Activated naive CD4-positive, alpha-beta T cell treated with anti-CD3 and anti-CD28 coated beads, Interleukin-2, amount 50 U/mL, for 24 hours (primary cell): ENCODE results near the gene STARD10.

Experiments used
- H3K27ac Mint-ChIP-seq: one replicate; pipeline ENCODE4 v1.8.0; 2021; ENCODE audit warnings: mild to moderate bottlenecking, mixed read lengths
- H3K27me3 Mint-ChIP-seq: one replicate; pipeline ENCODE4 v1.8.0; 2021; ENCODE audit warnings: mixed read lengths
- H3K36me3 Mint-ChIP-seq: one replicate; pipeline ENCODE4 v1.8.0; 2021; ENCODE audit warnings: mixed read lengths
- H3K4me1 Mint-ChIP-seq: one replicate; pipeline ENCODE4 v1.8.0; 2021; ENCODE audit warnings: mixed read lengths
- H3K4me3 Mint-ChIP-seq: one replicate; pipeline ENCODE4 v1.8.0; 2021; ENCODE audit warnings: mild to moderate bottlenecking, mixed read lengths
- H3K9me3 Mint-ChIP-seq: one replicate; pipeline ENCODE4 v1.8.0; 2021; ENCODE audit warnings: mixed read lengths

The STARD10 gene

GRCh38 chr11:72741849-72742512, 51.9 kb downstream of the STARD10 start:
- Mint-ChIP-seq H3K4me1 (peaks cover 71% of the 10 kb centered on the region), H3K4me3 (no peak overlapping the region), H3K36me3 (no peaks in the 10 kb centered on the region), H3K27ac (peak overlapping the region; percentile 13), H3K9me3 (no peaks in the 10 kb centered on the region), H3K27me3 (no peaks in the 10 kb centered on the region)

- Mint-ChIP-seq H3K9me3 (no peaks in the 10 kb centered on the region), H3K4me3 (no peak overlapping the region), H3K4me1 (peaks cover 77% of the 10 kb centered on the region), H3K27ac (peak overlapping the region; percentile 43), H3K36me3 (no peaks in the 10 kb centered on the region), H3K27me3 (no peaks in the 10 kb centered on the region)
Observed at GRCh38 chr11:72741429-72741833, 52.4 kb downstream of the STARD10 start.

GRCh38 chr11:72740562-72741428, 53.1 kb downstream of the STARD10 start:
- no peaks in the 10 kb centered on the region for H3K36me3 Mint-ChIP-seq
- peak overlapping the region; percentile 43 for H3K27ac Mint-ChIP-seq
- no peaks in the 10 kb centered on the region for H3K9me3 Mint-ChIP-seq
- no peaks in the 10 kb centered on the region for H3K27me3 Mint-ChIP-seq
- no peak overlapping the region for H3K4me3 Mint-ChIP-seq
- H3K4me1 Mint-ChIP-seq: peaks cover 81% of the 10 kb centered on the region

GRCh38 chr11:72740060-72740424, 53.8 kb downstream of the STARD10 start:
- Mint-ChIP-seq H3K36me3 (no peaks in the 10 kb centered on the region), H3K27ac (peak overlapping the region; percentile 82), H3K4me1 (peaks cover 81% of the 10 kb centered on the region), H3K4me3 (no peak overlapping the region), H3K9me3 (no peaks in the 10 kb centered on the region), H3K27me3 (no peaks in the 10 kb centered on the region)

GRCh38 chr11:72739240-72740059, 54.4 kb downstream of the STARD10 start:
- peaks cover 77% of the 10 kb centered on the region for H3K4me1 Mint-ChIP-seq
- H3K9me3 Mint-ChIP-seq: no peaks in the 10 kb centered on the region
- H3K27me3 Mint-ChIP-seq: no peaks in the 10 kb centered on the region
- no peaks in the 10 kb centered on the region for H3K36me3 Mint-ChIP-seq
- peak overlapping the region; percentile 82 for H3K27ac Mint-ChIP-seq
- H3K4me3 Mint-ChIP-seq: no peak overlapping the region

GRCh38 chr11:72738199-72739141, 55.4 kb downstream of the STARD10 start:
- no peaks in the 10 kb centered on the region for H3K36me3 Mint-ChIP-seq
- H3K9me3 Mint-ChIP-seq: no peaks in the 10 kb centered on the region
- peak overlapping the region; percentile 99 for H3K27ac Mint-ChIP-seq
- peak overlapping the region; percentile 81 for H3K4me3 Mint-ChIP-seq
- H3K27me3 Mint-ChIP-seq: no peaks in the 10 kb centered on the region
- H3K4me1 Mint-ChIP-seq: peaks cover 68% of the 10 kb centered on the region

DNA sequence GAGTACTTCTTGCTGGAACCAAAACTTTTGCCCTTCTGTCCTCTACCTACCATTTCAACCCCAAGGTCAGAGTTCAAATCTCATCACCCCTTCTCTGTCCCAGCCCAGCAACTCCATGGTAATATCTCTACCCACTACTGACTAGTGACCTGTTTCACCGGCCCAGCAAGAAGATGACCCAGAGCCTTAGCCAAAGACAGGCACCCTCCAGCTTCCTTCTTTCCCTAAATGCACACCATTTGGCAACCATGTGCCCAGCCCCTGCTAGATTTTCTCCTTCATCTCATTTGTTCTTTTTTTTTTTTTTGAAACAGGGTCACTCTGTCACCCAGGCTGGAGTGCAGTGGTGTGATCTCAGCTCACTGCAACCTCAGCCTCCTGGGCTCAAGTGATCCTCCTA, 56.5 kb downstream of the STARD10 start:
- Mint-ChIP-seq H3K27ac (peak overlapping the region; percentile 99), H3K36me3 (peaks cover 2% of the 10 kb centered on the region), H3K4me1 (peaks cover 63% of the 10 kb centered on the region), H3K4me3 (peak overlapping the region; percentile 81), H3K9me3 (no peaks in the 10 kb centered on the region), H3K27me3 (no peaks in the 10 kb centered on the region)

- peaks cover 55% of the 10 kb centered on the region for H3K4me1 Mint-ChIP-seq
- no peaks in the 10 kb centered on the region for H3K9me3 Mint-ChIP-seq
- peaks cover 4% of the 10 kb centered on the region for H3K36me3 Mint-ChIP-seq
- H3K27me3 Mint-ChIP-seq: no peaks in the 10 kb centered on the region
- peak overlapping the region; percentile 81 for H3K4me3 Mint-ChIP-seq
- peak overlapping the region; percentile 99 for H3K27ac Mint-ChIP-seq
Observed at GRCh38 chr11:72736452-72737069, 57.3 kb downstream of the STARD10 start.

DNA sequence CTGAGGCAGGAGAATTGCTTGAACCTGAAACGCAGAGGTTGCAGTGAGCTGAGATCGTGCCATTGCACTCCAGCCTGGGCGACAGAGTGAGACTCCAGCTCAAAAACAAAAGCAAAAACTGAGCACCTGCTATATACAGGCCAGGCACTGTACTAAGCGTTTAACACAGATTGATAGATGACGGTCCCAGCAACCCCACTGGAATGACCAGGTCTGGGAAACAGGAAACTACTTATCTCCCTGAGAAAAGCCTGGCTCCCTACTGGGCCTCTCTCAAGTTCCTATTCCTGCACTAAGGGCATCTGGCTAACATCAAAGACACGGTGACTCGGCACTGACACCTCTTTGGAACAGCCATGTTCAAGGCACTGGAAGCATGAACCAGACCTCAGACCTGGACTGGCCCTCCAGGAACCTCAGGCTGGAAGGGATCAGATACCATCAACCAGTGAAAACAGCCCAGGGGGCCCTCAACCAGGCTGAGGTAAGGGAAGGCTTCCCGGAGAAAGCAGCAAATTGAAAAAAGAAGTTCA, 58.3 kb downstream of the STARD10 start:
- Mint-ChIP-seq H3K4me1 (peaks cover 49% of the 10 kb centered on the region), H3K27ac (no peak overlapping the region), H3K36me3 (peaks cover 11% of the 10 kb centered on the region), H3K4me3 (no peak overlapping the region), H3K27me3 (no peaks in the 10 kb centered on the region), H3K9me3 (no peaks in the 10 kb centered on the region)

- Mint-ChIP-seq H3K36me3 (peaks cover 12% of the 10 kb centered on the region), H3K9me3 (no peaks in the 10 kb centered on the region), H3K4me3 (no peak overlapping the region), H3K27ac (peak overlapping the region; percentile 51), H3K27me3 (no peaks in the 10 kb centered on the region), H3K4me1 (peaks cover 43% of the 10 kb centered on the region)
Observed at GRCh38 chr11:72732329-72732728, 61.5 kb downstream of the STARD10 start.

GRCh38 chr11:72730737-72731136, 63.1 kb downstream of the STARD10 start:
- peak overlapping the region; percentile 88 for H3K27ac Mint-ChIP-seq

GRCh38 chr11:72730243-72730642, 63.6 kb downstream of the STARD10 start:
- Mint-ChIP-seq H3K27ac (peak overlapping the region; percentile 81), H3K4me3 (no peak overlapping the region), H3K27me3 (no peaks in the 10 kb centered on the region), H3K9me3 (no peaks in the 10 kb centered on the region), H3K36me3 (peaks cover 12% of the 10 kb centered on the region), H3K4me1 (peaks cover 37% of the 10 kb centered on the region)

More at GRCh38 chr11:72730737-72731136, 63.1 kb downstream of the STARD10 start:
- peaks cover 12% of the 10 kb centered on the region for H3K36me3 Mint-ChIP-seq
- H3K9me3 Mint-ChIP-seq: no peaks in the 10 kb centered on the region
- H3K4me1 Mint-ChIP-seq: peaks cover 32% of the 10 kb centered on the region
- no peaks in the 10 kb centered on the region for H3K27me3 Mint-ChIP-seq
- no peak overlapping the region for H3K4me3 Mint-ChIP-seq

GRCh38 chr11:72727521-72727920, 66.3 kb downstream of the STARD10 start:
- no peak overlapping the region for H3K4me3 Mint-ChIP-seq
- H3K27ac Mint-ChIP-seq: peak overlapping the region; percentile 69
- peaks cover 12% of the 10 kb centered on the region for H3K36me3 Mint-ChIP-seq
- H3K9me3 Mint-ChIP-seq: no peaks in the 10 kb centered on the region
- H3K4me1 Mint-ChIP-seq: peaks cover 48% of the 10 kb centered on the region
- no peaks in the 10 kb centered on the region for H3K27me3 Mint-ChIP-seq
